Brain microvascular endothelial cell (primary cell): ENCODE results near the gene FAM228B.

Experiments
- DNase-seq: peaks from one replicate; pipeline ENCODE4 v3.0.0-alpha.2; 2020
- H3K27ac ChIP-seq: fragments of 250-450 bp; sonication (Bioruptor Pico); 2 replicates; pipeline ENCODE4 v1.5.1; 2020; ENCODE audit warnings: mild to moderate bottlenecking, moderate library complexity
- H3K27me3 ChIP-seq: fragments of 250-450 bp; sonication (Bioruptor Pico); replicated peaks from 2 replicates; pipeline ENCODE4 v1.5.1; 2020; ENCODE audit warnings: mild to moderate bottlenecking
- H3K36me3 ChIP-seq: fragments of 250-450 bp; sonication (Bioruptor Pico); replicated peaks from 2 replicates; pipeline ENCODE4 v1.5.1; 2020; ENCODE audit warnings: mild to moderate bottlenecking
- H3K4me3 ChIP-seq: 2 replicates; pipeline ENCODE4 v1.5.1; 2011; ENCODE audit warnings: low read depth, mild to moderate bottlenecking, control low read depth, low read length, moderate library complexity
- in situ Hi-C: cut with HindIII; loops from 2 replicates; pipeline ENCODE4 v1.10.0; 2017; ENCODE audit warnings: low sequenced_read_pairs, low pct_ligation_motif_present
- TF ChIP-seq, protein P1 (sequence below): IDR thresholded peaks from 2 replicates; pipeline ENCODE4 v1.5.1; 2011; ENCODE audit warnings: low read depth, mild to moderate bottlenecking, moderate library complexity, low read length, control low read depth, inconsistent platforms; ENCODE audit errors: missing control alignments

The FAM228B gene

DNA sequence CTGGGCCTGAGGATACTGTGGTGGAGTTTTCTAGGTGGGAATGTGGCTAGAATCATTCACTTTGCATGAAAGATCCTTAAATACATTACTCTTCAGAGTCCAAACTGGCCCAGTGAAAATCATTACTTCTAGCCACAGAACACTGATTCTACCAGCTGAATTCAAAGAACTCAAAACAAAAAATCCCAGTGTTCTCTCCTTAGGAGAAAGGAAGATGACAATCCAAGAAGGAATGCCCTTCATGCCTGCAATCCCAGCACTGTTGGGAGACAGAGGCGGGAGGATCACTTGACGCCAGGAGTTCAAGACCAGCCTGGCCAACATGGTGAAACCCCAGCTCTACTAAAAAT lies 86.8 kb downstream of the FAM228B start:
- Histone ChIP-seq H3K36me3 (peaks cover 6% of the 10 kb centered on the region), H3K27ac (no peak overlapping the region), H3K4me3 (no peak overlapping the region), H3K27me3 (no peaks in the 10 kb centered on the region)
- in situ Hi-C loops: no loop called here
- no peak for DNase-seq
- TF ChIP-seq, protein P1, sequence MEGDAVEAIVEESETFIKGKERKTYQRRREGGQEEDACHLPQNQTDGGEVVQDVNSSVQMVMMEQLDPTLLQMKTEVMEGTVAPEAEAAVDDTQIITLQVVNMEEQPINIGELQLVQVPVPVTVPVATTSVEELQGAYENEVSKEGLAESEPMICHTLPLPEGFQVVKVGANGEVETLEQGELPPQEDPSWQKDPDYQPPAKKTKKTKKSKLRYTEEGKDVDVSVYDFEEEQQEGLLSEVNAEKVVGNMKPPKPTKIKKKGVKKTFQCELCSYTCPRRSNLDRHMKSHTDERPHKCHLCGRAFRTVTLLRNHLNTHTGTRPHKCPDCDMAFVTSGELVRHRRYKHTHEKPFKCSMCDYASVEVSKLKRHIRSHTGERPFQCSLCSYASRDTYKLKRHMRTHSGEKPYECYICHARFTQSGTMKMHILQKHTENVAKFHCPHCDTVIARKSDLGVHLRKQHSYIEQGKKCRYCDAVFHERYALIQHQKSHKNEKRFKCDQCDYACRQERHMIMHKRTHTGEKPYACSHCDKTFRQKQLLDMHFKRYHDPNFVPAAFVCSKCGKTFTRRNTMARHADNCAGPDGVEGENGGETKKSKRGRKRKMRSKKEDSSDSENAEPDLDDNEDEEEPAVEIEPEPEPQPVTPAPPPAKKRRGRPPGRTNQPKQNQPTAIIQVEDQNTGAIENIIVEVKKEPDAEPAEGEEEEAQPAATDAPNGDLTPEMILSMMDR: no peak

DNA sequence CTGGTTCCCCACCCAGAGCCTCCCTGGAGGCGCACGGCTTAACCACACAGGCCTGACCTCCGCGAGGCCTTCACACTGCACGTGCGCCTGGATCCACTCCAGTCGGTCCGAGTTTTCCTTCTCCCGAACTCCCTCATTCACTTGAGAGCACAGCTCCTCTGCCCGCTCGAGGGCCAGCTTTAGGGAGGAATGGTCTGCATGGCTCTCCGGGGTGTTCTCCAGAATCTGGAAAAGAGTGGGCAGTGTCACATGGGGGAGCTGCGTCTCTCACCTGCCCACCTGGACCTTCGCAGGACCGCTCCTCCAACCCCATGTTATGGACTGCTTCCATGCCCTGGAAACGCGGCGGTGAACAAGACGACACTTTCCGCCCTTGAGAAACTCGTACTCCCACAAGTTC lies 87.5 kb downstream of the FAM228B start:
- TF ChIP-seq, protein P1: no peak
- in situ Hi-C loops: no loop called here
- DNase-seq: no peak
- H3K4me3 ChIP-seq: no peak overlapping the region
- H3K36me3 ChIP-seq: peaks cover 6% of the 10 kb centered on the region
- no peaks in the 10 kb centered on the region for H3K27me3 ChIP-seq
- H3K27ac ChIP-seq: no peak overlapping the region

DNA sequence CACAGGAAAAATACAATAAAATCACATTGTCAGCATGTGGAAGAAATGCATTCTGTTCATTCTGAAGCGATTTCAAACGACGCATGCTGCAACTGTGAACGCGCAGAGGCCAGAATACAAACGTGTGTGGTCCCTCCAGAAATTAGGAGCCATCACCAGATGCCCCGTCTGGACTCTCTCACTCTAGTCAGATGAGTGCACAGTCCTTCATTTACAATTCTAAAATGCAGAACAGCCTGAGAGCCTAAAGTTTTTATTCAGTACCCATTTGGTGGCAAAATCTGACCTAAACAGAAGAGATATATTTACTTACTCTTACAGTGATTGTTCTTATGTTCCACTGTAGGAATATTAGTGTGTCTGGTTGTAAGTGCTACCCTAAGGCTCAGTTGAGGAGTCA lies 88.1 kb downstream of the FAM228B start:
- TF ChIP-seq, protein P1: no peak
- DNase-seq: no peak
- H3K4me3 ChIP-seq: no peak overlapping the region
- in situ Hi-C loops: no loop called here
- H3K27ac ChIP-seq: no peak overlapping the region
- H3K36me3 ChIP-seq: peaks cover 6% of the 10 kb centered on the region
- H3K27me3 ChIP-seq: no peaks in the 10 kb centered on the region

DNA sequence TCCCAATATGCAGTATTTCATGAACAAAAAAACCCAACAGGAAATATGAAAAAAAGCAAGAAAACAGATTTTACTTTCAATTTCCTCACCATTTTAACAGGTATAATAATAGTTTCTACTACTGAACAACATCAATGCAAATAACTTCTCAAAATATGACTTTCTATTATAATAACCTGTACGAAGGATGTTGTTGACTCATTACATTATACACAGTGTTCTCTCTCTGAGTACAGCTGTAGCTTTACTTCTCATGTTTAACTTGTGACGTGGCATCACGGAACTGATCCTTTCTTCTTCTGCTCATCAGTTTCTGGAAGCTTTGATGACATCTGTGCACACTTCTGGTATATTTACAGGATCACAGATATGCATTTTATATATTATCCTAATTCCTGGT lies 91.6 kb downstream of the FAM228B start:
- DNase-seq: no peak
- Histone ChIP-seq H3K27ac (no peak overlapping the region), H3K4me3 (no peak overlapping the region), H3K27me3 (no peaks in the 10 kb centered on the region), H3K36me3 (peaks cover 6% of the 10 kb centered on the region)
- TF ChIP-seq, protein P1: no peak
- in situ Hi-C loops: no loop called here
